HUDEP-2 (cell line): Measurements from ENCODE around the gene PAFAH1B2.
"Not testable (repeated sequence)": the region's sequence is repeated elsewhere in the genome, so short reads cannot be mapped to it uniquely, and the experiment has no call there.

ENCODE experiments used
- DNase-seq, 76 experiments: peaks; one replicate each; lab custom pipeline; 2025; ENCODE audit not compliant: unreplicated experiment in 76 of 76; lab: John Stamatoyannopoulos, UW

PAFAH1B2 gene

DNA sequence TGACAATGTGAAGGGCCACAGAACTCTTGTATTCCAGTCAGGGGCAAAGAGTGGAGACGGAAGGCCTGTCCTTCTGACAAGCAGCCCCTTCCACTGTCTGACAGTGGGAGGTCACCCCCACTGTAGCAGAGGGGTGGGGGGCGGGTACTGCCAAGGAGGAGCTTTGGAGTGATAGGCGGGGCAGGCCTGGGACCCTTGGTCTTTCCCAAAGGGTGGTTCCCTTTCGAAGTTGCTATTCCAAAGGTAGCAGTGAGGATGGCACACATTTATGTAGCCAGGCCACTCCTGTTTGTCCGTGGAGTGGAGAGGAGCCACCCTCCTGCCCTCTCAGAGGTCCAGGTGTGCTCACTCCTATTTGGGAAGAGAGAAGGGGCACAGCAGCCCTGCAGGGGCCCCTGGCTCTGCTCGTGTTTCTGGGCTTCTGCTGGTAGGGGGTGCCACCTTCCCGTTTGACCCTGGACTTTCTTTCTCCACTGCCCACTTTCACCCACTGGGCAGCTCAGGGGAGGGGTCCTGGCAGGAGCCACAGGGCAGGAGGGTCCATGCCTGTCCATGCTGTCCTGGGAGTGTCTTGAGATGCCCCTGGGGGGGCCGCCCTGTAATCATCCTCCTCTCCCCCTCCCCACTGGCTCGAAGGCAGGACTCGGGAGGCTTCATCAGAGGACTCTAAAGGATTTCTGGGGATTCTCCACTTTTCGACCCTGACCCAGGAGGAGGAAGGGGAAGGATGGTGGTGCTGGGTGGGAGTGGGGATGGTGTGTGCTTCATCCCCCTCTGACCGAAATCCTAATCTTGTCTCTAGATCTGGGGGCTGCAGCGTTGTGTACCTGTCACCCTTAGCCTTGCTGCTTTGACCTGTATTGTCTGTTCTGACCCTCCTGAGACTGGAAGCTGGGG is 56.1 kb downstream of the PAFAH1B2 start:
- DNase-seq, result no peak

DNA sequence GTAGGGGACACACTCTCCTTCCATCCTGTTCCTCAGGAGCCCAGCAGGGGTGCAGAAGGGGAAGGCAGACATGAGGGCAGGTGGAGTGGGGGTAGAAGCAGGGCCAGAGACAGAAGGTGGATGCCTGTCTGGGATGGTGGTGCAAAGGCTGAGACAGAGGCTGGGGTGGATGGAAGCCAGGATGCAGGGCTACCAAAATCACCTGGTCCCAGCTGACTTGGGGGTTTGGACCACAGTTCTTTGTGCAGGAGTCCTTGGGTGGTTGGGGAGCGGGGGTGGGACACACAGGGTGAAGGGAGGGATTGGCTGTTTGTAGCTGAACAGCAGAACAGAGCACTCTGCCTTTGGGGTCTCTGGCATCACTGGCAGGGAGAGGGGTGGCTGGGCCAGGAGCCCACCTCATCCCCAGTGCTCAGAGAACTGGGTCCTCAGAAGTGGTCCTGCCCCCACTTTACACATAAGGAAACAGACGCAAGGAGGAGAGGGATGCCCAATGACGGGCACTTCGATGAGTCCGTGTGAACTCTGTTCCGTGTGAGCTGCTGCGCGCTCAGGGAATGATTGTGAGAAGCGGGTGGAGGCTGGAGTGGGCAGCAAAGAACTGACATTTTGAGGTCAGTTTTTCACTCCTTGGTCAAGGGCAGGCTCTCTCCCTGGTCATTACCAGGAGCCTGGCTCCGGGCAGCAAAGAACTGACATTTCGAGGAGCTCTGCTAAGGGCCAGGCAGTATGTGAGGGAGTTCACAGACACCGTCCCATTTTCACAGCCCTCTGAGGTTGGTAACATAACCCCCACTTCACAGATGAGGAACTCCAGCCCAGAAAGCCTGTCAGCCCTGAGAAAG is 56.9 kb downstream of the PAFAH1B2 start:
- peak in 1 of 76 experiments; percentile 7 for DNase-seq

DNA sequence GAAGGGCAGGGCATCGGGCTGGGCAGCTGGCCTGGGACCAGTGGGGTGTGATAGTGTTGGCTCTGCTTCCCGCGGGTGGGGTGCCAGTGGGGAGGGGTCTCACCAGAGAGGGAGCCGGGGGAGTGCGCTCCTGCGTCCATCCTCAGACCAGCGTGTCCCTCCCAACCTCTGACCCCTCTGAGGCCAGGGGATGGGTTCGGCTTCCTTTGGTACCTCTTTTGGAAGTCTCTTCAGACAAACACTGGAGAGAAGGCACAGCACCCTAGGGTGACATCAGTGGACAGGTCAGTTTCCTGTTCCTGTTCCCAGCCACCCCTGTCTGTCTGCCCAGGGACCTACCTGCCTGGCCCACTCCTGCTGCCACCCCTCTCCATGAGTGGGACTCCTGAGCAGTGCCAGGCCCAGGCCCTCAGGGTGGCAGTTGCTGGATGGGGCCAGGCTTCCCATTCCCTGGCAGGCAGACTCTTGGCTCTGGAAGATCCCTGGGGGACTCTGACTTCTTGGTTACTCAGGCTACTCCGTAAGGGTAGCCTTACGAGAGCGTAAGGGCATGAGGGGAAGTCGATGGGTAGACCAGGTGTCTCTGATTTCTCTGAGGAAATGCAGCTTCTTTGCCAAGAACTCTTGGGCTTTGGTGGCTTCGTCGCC is 57.7 kb downstream of the PAFAH1B2 start:
- peak in 4 of 76 experiments; percentile 17 to 29 (median 20) for DNase-seq

DNA sequence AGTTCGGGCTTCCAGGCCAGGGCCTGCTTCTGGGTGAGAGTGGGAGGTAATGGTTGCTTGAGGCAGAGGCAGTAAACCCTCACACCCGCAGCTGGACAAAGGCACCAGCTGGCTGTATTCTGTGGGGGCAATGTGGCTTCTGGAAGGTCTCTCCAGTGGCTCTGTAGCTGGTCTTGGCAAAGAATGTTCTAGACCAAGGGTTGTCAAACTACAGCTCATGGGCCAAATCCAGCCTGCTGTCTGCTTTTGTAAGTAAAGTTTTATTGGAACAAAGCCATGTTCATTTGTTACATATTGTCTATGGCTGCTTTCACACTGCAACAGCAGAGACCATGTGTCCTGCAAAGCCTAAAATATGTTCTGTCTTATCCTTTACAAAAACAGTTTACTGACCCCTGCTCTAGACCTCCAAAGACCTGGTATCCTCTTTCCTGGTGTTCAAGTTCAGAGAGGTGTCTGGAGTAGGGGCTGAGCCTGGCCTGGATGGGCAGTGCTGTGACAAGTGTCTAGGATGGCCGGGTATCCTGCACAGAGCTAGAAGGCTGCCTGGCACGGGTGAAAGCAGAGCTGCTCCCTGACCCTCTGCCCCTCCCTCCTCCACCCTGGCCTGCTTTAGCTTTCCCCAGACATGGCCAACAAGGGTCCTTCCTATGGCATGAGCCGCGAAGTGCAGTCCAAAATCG is 58.4 kb downstream of the PAFAH1B2 start:
- DNase-seq, result no peak

DNA sequence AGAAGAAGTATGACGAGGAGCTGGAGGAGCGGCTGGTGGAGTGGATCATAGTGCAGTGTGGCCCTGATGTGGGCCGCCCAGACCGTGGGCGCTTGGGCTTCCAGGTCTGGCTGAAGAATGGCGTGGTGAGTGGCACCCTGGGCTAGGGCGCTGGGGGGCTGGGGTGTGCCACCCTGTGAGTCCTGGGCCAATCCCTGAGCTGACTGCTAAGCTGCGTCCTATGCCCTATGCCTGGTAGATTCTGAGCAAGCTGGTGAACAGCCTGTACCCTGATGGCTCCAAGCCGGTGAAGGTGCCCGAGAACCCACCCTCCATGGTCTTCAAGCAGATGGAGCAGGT is 59.0 kb downstream of the PAFAH1B2 start:
- DNase-seq, result no peak

DNA sequence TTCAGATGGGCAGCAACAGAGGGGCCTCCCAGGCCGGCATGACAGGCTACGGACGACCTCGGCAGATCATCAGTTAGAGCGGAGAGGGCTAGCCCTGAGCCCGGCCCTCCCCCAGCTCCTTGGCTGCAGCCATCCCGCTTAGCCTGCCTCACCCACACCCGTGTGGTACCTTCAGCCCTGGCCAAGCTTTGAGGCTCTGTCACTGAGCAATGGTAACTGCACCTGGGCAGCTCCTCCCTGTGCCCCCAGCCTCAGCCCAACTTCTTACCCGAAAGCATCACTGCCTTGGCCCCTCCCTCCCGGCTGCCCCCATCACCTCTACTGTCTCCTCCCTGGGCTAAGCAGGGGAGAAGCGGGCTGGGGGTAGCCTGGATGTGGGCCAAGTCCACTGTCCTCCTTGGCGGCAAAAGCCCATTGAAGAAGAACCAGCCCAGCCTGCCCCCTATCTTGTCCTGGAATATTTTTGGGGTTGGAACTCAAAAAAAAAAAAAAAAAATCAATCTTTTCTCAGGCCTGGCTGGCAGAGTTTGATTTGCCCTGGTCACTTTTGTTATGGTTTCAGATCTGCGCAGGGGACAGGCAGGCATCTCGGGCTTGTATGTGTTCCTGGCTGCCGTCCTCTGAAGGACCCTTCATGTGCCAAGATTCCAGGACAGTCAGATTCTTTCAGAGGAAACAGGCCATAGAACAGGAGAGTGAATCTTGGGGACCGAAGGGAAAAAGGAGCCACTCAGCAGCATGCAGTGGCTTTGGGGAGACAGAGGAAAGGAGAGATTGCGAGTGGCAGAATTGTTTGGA is 60.4 kb downstream of the PAFAH1B2 start:
- DNase-seq, result no peak

DNA sequence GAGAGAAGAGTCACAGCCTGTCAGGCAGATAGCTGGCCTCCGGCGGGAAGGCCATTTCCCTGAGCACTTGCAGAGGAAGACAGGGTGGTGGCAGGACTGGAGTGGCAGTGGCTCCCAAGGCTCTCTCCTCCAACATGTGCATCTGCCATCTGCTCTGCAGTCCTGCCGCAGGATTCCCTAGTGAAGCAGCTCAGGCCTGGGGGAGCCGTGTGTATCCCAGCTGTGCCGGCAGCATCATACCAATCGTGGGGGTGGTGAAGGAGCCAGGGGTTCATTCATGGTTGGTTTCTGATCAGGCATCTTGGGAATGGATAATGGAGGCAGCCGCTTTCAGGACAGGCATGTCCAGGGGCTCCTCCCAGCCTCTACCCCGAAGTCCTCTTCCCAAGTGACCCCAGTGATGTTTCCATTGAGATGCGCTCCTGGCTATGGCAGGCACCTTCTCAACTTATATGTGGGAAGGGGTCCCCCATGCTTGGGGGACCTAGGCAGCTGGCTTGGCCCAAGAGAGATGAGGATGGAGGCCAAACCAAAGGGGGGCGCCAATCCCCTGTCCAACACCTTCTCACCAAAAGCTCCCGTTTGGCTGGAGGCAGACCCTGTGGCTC is 61.2 kb downstream of the PAFAH1B2 start:
- DNase-seq, result no peak

DNA sequence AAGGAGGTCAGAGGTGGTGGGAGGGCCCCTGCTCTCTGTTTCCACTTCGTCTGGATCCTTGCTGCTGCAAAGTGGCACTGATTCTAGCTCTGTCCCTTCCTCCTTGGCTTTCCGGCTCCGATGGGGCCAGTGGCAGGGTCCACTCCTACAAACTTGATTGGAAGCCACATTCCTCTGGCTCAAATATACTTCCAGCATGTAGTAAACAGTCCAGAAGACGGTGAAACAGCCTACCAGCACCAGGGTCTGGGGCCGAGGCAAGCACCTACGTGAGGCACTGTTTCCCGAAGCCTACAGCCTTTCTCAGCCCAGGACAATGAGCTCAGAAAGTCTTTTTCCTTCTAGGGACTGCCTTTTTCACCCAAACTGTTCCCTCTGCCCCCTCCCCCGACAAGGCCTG is 62.0 kb downstream of the PAFAH1B2 start:
- DNase-seq, result not testable (repeated sequence)

DNA sequence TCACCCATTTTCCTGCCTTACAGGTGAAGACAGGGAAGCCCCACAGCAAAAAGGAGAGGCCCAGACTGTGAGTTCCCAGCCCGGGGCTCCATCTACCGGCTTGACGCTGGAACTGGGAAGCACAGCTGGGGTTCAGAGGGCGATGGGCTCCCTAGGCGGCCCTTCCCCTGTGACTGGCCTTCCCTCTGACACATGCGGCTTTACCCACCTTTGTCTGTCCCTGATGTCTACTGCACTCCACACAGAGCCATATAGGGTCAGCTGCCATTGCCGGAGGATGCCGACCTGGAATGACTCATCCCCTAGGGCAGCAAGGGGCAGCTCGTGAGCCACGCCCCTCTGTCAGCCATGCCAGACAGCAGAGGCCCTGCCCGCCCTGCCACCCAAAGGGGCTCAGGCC is 62.8 kb downstream of the PAFAH1B2 start:
- not testable (repeated sequence) for DNase-seq

DNA sequence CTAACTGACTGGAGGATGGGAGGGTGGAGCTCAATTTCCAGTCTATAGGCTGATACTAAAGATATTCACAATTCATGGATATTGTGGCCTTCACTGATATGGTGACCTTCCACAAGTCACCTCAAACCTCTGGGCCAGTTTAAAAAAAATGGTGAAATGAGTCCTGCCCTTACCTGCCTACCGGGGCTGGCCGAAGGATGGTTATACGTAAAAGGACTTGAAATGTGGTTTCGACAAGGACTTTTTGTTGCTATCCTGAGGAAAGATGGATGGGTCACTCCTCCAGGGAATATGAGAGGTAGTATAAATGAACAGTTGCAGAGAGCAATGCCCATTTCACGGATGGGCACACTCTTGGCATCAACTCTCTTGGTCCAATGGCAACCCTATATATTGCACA is 63.4 kb downstream of the PAFAH1B2 start:
- DNase-seq, result not testable (repeated sequence)

DNA sequence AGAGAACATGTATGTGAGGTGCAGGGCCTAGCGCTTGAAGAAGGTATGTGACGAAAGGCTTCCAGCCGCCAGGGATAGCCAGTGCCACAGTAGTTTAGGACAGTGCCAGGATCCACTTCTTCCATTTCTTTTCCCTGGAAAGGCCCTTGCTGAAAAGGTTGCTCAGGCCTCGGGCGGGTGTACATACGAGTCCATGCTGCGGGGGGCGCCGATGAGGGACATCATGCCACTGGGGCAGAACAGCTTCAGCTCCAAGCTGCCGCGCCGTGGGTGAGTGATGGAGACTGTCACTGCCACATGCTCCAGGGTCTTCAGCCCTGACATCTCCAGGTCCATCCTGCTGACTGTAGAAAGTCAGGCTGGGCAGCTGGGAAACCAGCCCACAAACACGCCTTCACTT is 64.6 kb downstream of the PAFAH1B2 start:
- not testable (repeated sequence) for DNase-seq

DNA sequence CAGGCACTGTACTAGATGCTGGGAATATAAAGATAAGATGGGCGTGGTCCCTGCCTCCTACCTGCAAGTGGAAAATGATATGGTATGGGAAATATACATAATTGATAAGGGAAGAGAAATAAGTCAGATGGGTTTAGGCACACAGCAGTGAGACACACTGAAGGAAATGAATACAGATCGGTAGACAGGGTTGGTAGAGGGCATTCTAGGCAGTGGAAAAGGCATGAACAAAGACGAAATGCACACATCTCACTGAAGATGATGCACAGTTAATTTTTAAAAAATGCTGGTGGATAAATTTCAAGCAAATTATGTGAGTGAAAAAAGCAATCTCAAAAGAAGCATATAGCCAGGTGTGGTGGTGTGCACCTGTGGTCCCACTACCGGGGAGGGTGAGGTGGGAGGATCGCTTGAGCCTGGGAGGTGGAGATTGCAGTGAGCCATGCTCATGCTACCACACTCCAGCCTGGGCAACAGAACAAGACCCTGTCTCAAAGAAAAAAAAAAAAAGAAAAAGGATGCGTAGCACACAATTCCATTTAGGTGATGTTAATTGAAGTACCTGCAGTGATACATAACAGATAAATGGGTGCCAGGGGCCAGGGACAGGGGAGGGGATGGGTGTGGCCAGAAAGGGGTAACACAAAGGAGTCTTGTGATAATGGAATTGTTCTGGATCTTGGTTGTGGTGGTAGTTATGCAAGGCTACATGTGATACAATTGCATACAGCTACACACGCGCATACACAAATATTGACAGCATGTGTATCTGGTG is 65.5 kb downstream of the PAFAH1B2 start:
- DNase-seq, result peak in 1 of 76 experiments; percentile 11

DNA sequence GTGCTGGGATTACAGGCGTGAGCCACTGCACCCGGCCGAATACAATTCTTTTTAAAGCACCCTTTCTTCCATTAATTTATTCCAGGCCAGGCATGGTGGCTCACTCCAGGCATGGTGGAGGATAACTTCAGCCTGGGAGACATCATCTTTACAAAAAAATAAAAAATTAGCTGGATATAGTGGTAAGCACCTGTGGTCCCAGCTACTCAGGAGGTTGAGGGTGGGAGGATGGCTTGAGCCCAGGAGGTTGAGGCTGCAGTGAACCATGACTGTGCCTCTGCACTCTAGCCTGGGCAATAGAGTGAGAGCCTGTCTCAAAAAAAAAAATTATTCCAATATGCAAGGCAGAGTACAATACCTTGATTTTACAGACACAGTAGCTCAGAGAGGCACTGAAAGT is 66.5 kb downstream of the PAFAH1B2 start:
- no peak for DNase-seq

DNA sequence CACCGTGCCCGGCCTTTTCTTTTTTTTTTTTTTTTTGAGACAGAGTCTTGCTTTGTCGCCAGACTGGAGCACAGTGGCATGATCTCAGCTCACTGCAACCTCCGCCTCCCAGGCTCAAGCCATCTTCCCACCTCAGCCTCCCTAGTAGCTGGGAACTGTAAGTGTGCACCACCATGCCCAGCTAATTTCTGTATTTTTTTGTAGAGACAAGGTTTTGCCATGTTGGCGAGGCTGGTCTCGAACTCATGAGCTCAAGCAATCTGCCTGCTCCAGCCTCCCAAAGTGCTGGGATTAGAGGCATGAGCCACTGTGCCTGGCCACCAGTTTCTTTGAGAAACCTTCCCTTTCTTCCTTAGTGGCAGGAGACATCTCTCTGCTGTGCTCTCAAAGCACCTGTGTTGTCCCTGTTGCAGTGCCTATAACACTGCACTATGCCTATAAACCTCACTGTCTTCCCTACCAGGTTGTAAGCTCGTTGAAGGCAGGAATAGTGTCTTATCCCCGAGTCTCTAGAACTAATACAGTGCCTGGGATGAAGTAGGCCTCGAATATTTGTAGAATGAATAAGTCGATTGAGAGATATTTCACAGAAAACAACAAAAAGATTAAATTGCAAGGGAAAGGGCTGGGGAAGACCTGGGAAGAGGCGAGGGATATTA is 68.7 kb downstream of the PAFAH1B2 start:
- DNase-seq, result no peak

DNA sequence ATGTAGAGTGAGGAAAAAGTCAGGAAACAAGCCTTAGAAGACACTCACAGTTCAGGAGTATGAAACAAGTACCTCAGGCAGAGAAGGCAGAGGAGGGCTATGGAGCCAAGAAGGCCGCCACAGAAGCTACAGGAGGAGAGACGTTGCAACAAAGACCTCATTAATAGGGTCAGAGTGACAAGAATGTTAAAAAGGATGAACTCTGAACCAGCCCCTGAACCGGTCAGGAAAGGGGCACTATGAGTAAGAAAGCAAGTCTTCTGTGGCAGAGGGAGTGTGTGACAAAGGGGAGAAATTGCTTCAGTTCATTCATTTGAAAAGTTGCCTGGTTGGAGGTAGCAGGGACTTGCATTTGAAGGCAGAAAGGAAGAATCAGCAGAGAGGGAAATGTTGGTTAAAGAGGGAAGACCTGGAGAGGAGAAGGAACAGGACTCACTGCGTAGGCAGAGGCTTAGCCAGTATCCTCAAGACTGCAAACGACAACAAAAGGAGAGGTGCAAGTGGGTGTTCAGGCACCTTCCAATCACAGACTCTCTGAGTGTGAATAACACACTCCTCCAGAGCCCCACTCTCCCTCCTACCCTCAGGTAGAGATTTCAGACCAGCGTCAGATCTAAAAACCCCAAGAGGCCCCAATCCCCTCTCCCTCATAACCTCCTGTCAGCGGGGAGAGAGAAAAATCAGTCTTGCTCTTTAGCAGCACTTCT is 70.5 kb downstream of the PAFAH1B2 start:
- DNase-seq, result no peak

DNA sequence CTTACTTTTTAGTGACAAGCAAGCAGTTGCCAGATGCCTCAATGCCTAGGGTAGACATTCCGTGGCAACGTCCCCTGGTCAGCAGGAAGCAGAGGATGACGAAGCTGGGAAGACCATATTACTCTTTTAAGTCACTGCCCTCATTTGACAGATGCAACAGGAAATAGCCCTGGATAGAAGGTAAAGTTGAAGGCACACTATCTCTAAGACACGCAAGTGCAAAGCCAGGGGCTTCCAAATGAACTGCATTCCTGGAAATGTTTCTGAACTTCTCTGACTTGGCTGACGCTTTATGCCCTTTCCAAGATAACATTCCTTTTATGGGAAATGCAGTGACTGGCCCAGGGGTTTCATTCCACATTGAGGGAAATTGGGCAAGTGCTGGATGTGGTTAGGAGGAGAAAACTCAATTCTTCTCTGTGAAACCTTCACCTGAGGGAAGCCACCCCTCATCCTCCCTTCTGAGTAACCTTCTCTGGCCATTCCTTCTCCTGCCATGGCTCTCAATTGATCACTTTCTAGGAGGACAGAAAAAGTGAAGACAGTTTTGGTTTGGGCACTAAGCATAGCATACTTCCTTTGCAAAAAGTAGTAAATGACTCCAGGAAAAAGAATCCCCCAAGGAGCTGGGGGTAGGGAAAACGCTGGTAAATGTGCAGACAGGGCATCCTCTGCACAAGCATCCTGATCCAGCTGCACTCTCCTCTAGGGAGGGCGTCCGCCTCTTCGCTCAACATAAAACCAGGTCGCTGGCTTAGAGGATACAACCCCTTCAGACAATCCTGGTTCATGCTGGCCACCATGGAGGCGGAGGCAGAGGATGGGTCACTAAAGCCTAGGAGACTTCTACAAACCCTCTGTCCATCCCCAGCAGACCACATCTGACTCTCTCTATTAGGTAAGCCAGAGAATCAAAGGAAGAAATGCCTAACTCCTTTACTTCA is 73.3 kb downstream of the PAFAH1B2 start:
- DNase-seq, result no peak
